Fibroblast of peridontal ligament (primary cell): ENCODE data around the gene ZNF326.
"Not testable (repeated sequence)": the region's sequence is repeated elsewhere in the genome, so short reads cannot be mapped to it uniquely, and the experiment has no call there.

ENCODE experiments used
- DNase-seq: peaks from one replicate; pipeline ENCODE4 v3.0.0-alpha.2; 2010; ENCODE audit errors: extremely low read depth

Gene ZNF326

GRCh38 chr1:89996450-89997110, 1.7 kb downstream of the ZNF326 start:
- no peak for DNase-seq

- not testable (repeated sequence) for DNase-seq
These were observed 2.2 kb downstream of the ZNF326 start for GRCh38 chr1:89997152-89997551.

GRCh38 chr1:89998306-89998705, 3.4 kb downstream of the ZNF326 start:
- DNase-seq = peak; percentile 68

DNA sequence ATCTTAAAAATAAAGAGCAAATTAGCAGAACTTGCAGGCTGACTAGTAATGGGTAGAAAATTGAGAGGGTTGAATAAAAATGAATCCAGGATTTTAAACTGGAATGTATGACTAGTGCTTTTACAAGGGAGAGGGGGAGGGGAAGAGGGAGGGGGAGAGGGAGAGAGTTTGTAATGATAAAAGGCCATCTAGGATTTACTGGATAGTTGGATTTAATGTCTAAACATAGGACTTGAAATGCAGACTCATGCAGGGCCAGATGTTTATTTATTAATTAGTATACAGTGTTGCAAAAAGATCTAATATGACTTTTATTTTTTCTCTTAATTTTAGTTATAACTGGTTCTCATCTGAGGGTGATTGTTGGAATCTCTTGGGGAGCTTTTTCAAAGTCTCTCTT, 4.3 kb downstream of the ZNF326 start:
- no peak for DNase-seq

DNA sequence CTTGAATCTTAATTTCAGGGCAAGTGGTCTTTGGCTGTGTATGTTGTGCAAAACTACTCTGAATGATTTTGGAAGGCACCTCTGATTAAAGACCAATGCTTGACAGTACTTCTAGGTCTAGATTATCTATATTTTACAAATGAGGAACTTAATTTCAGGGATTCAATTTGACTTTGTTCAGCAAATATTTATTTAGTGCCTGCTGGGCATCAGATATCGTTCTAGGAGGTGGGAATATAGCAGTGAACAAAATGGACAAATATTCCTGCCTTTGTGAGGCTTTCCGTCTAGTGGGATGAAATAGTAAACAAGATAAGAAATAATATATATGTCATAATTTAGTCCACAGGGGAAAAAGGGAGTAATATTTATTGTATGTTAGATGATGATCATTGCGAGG, 4.7 kb downstream of the ZNF326 start:
- no peak for DNase-seq

DNA sequence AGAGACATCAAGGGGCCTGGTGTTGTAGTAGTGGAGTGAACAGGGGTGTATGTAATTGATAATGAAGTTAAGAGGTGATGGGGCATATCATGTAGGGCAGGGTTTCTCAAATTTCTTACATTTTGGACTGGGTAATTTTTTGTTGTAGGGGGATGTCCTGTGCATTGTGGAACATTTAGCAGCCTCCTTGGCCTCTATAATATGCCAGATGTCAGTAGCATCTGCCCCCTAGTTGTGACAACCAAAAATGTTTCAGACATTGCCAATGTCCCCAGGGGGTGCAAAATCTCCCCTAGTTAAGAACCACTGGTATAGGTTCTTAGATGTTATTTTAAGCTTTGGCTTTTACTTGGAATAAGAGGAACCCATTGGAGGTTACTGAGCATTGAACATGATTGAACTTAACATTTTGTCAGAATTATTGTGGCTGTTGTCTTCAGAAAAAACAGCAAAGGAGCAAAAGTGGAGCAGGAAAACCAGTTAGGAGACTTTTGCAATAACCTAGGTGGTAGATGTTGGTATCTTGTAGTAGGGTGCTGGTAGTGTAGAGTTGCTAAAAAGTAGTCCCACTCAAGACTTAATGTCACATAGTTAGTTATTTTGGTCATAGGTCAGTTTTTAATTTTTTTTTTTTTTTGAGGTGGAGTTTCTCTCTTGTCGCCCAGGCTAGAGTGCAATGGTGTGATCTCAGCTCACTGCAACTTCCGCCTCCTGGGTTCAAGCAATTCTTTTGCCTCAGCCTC, 6.2 kb downstream of the ZNF326 start:
- DNase-seq = no peak

GRCh38 chr1:90007979-90008404, 13.1 kb downstream of the ZNF326 start:
- DNase-seq = peak; percentile 45

DNA sequence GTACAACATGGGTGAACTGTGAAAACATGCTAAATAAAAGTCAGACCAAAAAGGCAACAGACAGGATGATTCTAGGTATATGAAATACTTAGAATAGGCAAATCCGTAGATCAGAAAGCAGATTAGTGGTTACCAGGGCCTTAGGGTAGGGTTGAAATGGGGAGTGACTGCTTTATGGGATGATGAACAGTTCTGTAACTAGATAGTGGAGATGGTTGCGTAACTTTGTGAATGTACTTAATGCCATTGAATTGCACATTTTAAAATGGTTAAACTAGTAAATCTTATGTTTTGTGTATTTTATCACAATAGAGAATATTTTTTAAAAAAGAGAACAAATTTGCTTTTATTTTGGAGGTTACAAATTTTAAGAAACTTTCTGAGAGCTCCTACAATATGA, 17.4 kb downstream of the ZNF326 start:
- DNase-seq = no peak

DNA sequence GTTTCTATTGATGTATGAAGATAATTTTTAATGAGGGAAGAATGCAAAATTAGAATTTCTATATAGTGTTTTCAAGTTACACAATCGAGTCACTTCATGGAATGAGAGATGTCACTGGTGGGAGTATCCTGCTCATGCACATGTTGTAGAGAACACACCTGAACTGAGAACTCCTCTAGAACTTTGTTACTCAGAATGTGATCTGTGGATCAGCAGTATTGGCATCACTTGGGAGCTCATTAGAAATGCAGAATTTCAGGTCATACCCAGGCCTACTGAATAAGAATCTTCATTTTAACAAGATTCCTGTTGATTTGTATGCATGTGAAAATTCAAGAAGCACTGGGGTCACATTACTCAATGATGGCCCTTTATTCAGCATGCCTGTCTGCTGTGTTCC, 28.8 kb downstream of the ZNF326 start:
- no peak for DNase-seq

DNA sequence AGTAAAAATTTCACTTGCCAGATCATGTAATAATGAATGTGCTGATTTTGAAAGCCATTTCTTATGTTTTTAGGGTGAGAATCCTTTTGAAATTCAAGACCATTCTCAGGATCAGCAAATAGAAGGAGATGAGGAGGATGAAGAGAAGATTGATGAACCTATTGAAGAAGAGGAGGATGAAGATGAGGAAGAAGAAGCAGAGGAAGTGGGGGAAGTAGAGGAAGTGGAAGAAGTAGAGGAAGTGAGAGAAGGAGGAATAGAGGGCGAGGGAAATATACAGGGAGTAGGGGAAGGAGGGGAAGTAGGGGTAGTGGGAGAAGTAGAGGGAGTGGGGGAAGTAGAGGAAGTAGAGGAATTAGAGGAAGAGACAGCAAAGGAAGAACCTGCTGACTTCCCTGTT, 32.4 kb downstream of the ZNF326 start:
- DNase-seq = no peak

GRCh38 chr1:90039652-90040051, 44.7 kb downstream of the ZNF326 start:
- no peak for DNase-seq

- no peak for DNase-seq
These were observed 48.7 kb downstream of the ZNF326 start for GRCh38 chr1:90043586-90043985.

- DNase-seq = no peak
These were observed 49.4 kb downstream of the ZNF326 start for GRCh38 chr1:90044346-90044745.

DNA sequence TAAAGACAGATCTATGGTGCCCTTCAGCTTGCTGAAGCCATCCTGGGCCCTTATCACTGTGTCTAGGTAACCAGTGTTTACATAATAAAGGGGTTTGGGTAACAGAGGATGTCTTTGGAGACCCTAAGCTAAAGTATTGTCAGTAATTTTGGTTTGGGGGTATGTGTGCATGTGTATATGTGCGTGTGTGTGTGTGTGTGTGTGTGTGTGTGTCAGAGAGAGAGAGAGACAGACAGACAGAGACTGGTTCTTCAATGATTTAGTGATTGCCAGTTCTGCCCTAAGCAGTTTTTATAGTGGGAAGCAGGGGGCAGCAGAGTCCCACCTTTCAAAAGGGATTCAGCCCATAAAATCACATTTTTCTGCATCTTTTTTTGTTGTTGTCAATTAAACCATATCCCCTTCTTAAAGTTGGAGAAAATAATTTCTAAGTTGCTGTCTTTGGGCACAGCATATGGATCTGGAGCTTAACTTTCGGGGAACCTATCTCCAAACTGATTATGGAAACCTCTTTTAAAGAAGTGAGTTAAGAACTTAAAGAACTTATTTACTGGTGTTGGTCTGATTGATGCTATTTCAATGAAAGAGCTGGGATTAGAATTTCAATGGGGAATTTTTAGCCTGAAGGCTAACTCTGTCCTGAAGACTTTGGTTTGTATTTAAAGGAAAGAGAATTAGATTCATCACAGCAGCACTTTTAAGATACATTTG, 51.1 kb downstream of the ZNF326 start:
- peak; percentile 29 for DNase-seq

GRCh38 chr1:90046635-90047034, 51.7 kb downstream of the ZNF326 start:
- DNase-seq = no peak

DNA sequence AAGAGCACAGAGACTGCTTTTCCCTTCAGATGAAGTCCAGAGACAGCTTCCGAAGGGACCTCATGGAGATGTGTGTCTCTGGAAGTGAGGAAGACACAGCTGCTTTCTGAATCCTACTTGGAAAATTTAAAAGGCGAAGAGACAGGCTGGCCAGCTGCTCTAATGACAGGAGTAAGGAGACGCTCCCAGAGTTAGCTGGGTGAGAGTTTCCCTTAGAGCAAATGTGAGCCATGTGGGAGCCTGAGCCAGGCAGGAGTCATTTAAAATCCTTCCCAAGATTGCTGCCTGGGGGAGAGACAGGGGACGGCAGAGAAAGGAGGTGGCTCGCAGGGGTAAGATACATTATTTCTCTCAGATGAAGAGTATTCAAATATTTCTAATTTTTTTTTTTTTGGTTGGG, 53.1 kb downstream of the ZNF326 start:
- no peak for DNase-seq

DNA sequence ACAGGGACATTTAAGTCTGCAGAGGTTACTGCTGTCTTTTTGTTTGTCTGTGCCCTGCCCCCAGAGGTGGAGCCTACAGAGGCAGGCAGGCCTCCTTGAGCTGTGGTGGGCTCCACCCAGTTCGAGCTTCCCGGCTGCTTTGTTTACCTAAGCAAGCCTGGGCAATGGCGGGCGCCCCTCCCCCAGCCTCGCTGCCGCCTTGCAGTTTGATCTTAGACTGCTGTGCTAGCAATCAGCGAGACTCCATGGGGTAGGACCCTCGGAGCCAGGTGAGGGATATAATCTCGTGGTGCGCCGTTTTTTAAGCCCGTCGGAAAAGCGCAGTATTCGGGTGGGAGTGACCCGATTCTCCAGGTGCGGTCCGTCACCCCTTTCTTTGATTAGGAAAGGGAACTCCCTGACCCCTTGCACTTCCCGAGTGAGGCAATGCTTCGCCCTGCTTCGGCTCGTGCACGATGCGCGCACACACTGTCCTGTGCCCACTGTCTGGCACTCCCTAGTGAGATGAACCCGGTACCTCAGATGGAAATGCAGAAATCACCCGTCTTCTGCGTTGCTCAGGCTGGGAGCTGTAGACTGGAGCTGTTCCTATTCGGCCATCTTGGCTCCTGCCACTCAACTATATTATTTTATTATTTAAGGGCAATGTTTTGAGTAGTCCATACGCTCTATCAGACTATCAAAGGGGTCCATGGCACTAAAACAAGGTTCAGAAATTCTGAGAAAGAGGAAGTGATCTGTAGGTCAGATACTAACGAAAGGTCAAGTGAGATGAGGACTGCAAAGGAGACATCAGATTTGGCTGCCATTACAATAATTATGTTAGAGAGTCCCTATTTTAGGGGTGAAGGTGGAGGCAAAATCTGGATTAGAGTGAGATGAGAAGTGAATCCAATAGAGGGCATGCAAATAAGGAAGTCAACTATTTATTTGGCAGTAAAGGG, 68.1 kb downstream of the ZNF326 start:
- not testable (repeated sequence) for DNase-seq

DNA sequence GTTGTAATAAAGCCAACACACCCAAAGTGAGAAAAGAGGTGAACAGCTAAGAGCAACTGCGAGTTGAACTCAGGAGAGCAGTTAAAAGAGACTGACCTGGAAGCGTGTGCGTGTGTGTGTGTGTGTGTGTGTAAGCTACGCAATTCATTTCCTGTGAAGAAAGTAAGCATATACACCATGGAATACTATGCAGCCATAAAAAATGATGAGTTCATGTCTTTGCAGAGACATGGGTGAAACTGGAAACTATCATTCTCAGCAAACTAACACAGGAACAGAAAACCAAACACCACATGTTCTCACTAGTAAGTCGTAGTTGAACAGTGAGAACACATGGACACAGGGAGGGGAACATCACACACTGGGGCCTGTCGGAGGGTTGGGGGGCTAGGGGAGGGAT, 69.2 kb downstream of the ZNF326 start:
- not testable (repeated sequence) for DNase-seq

- no peak for DNase-seq
These were observed 72.5 kb downstream of the ZNF326 start for GRCh38 chr1:90067194-90067931.

DNA sequence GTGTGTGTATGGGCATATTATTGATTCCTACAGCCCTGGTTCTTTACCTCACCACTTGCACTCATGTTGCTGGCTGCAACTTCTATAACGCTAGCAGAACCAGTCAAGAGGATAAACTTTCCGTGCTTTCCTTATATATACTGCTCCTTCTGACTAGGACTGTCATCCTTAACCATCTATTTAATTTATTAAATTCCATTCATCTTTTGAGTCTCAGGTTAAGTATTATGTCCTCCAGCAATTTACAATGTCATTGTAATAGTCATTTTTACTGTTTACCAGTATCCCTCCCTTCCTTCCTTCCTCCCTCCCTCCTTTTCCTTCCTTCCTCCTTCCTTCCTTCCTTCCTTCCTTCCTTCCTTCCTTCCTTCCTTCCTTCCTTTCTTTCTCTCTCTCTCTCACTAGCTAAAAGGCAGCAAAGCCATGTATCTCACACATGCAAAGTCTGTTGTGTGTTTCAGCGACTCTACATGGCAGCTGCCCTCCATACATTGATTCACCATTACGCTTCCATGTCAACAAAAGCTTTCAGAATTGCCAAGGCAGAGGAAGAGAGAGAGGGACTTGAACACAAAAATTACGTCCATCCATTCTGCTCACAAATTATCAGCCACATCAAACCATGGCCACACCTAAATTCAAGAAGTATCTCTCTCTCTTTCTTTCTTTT, 73.8 kb downstream of the ZNF326 start:
- no peak for DNase-seq
